Immature natural killer cell (primary cell): ENCODE data around the gene AQP11. TPM values are rescaled to one million over a fixed set of nuclear protein-coding genes. Genes with fewer than 3 reads are reported as not detected.
A peak's percentile ranks its signal among the peaks of the same experiment; 100 is the strongest.
"Not testable (repeated sequence)": the region's sequence is repeated elsewhere in the genome, so short reads cannot be mapped to it uniquely, and the experiment has no call there.

Experiments used
- DNase-seq, 3 donors: peaks; one replicate each; pipeline ENCODE4 v3.0.0; 2022; ENCODE audit warnings: mixed read lengths in 1 of 3
- H3K27ac Mint-ChIP-seq, 6 donors: one replicate each; pipeline ENCODE4 v1.8.0; 2020; ENCODE audit warnings: mixed read lengths in 6 of 6, mild to moderate bottlenecking in 5 of 6, inconsistent platforms in 4 of 6, moderate library complexity in 3 of 6
- H3K27me3 Mint-ChIP-seq, 3 donors: one replicate each; pipeline ENCODE4 v1.8.0; 2020 to 2021; ENCODE audit warnings: low read depth in 3 of 3, mild to moderate bottlenecking in 3 of 3, mixed read lengths in 3 of 3, moderate library complexity in 3 of 3, inconsistent platforms in 1 of 3
- H3K36me3 Mint-ChIP-seq, 3 donors: one replicate each; pipeline ENCODE4 v1.8.0; 2020; ENCODE audit warnings: mixed read lengths in 3 of 3, inconsistent platforms in 2 of 3, mild to moderate bottlenecking in 2 of 3
- H3K4me1 Mint-ChIP-seq, 2 donors: one replicate each; pipeline ENCODE4 v1.8.0; 2020; ENCODE audit warnings: inconsistent platforms in 2 of 2, mild to moderate bottlenecking in 2 of 2, mixed read lengths in 2 of 2, moderate library complexity in 1 of 2
- H3K4me3 Mint-ChIP-seq, 5 donors: one replicate each; pipeline ENCODE4 v1.8.0; 2020; ENCODE audit warnings: mild to moderate bottlenecking in 5 of 5, mixed read lengths in 5 of 5, inconsistent platforms in 3 of 5, moderate library complexity in 3 of 5
- H3K9me3 Mint-ChIP-seq, 6 donors: one replicate each; pipeline ENCODE4 v1.8.0; 2020; ENCODE audit warnings: mild to moderate bottlenecking in 6 of 6, mixed read lengths in 6 of 6, inconsistent platforms in 4 of 6, moderate library complexity in 3 of 6
- polyA plus RNA-seq, 3 donors: library from polyadenylated mRNA; unstranded; fragments of 300-500 nt; fragmentation: Illumina TruSeq; gene quantifications; one replicate each; pipeline ENCODE4 v1.2.3, GENCODE V29; 2021

Gene AQP11
- polyA plus RNA-seq, 3 donors from 2014 or later: 0.58 to 1.1 (median 0.78) TPM

GRCh38 chr11:77611921-77612320 is 22.2 kb downstream of the AQP11 start:
- Mint-ChIP-seq H3K36me3 (peaks cover 12 to 42% (median 17%) of the 10 kb centered on the region in 3 donors), H3K4me1 (no peaks in the 10 kb centered on the region), H3K9me3 (no peaks in the 10 kb centered on the region), H3K27ac (no peak overlapping the region), H3K27me3 (no peaks in the 10 kb centered on the region), H3K4me3 (no peak overlapping the region)
- no peak for DNase-seq

- no peak for DNase-seq
- Mint-ChIP-seq H3K4me3 (no peak overlapping the region), H3K4me1 (no peaks in the 10 kb centered on the region), H3K9me3 (no peaks in the 10 kb centered on the region), H3K27ac (no peak overlapping the region), H3K27me3 (no peaks in the 10 kb centered on the region), H3K36me3 (peaks cover 16 to 40% (median 22%) of the 10 kb centered on the region in 3 donors)
Observed at GRCh38 chr11:77617892-77618291, 28.1 kb downstream of the AQP11 start.

GRCh38 chr11:77619576-77620198 is 29.9 kb downstream of the AQP11 start:
- peak; percentile 6 to 31 (median 13) for DNase-seq
- H3K36me3 Mint-ChIP-seq: peaks cover 16 to 41% (median 29%) of the 10 kb centered on the region in 3 donors
- no peak overlapping the region for H3K27ac Mint-ChIP-seq
- no peak overlapping the region for H3K4me3 Mint-ChIP-seq
- no peaks in the 10 kb centered on the region for H3K4me1 Mint-ChIP-seq
- H3K9me3 Mint-ChIP-seq: no peaks in the 10 kb centered on the region
- peaks cover 0 to 2% (median 0%) of the 10 kb centered on the region in 3 donors for H3K27me3 Mint-ChIP-seq

- no peak overlapping the region for H3K4me3 Mint-ChIP-seq
- no peak overlapping the region for H3K27ac Mint-ChIP-seq
- peaks cover 19 to 25% of the 10 kb centered on the region in 2 donors for H3K4me1 Mint-ChIP-seq
- H3K27me3 Mint-ChIP-seq: peaks cover 0 to 1% (median 0%) of the 10 kb centered on the region in 3 donors
- peaks cover 0 to 6% (median 1%) of the 10 kb centered on the region in 3 donors for H3K36me3 Mint-ChIP-seq
- H3K9me3 Mint-ChIP-seq: no peaks in the 10 kb centered on the region
- DNase-seq: no peak
Observed at GRCh38 chr11:77630157-77630710, 40.5 kb downstream of the AQP11 start.

DNA sequence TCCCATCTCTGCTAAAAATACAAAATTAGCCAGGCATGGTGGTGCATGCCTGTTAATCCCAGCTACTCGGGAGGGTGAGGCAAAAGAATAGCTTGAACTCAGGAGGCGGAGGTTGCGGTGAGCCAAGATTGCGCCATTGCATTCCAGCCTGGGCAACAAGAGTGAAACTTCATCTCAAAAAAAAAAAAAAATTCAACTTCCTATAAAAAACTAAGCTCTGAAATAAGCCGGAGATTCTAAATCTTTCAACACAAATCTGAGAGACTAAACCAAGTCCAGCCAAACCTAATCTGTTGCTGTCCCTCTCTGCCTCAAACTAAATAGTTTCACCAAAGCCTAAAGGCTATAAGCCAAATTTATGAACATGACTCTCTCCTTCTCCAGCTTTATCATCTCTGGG is 44.2 kb downstream of the AQP11 start:
- H3K9me3 Mint-ChIP-seq, H3K27me3 Mint-ChIP-seq, H3K36me3 Mint-ChIP-seq, H3K4me3 Mint-ChIP-seq, DNase-seq: not testable (repeated sequence)
- H3K4me1 Mint-ChIP-seq: peaks cover 44 to 55% of the 10 kb centered on the region in 2 donors
- peak overlapping the region in 1 of 6 donors; percentile 22 for H3K27ac Mint-ChIP-seq

- H3K36me3 Mint-ChIP-seq: peaks cover 0 to 4% (median 3%) of the 10 kb centered on the region in 3 donors
- DNase-seq: no peak
- peaks cover 39 to 41% of the 10 kb centered on the region in 2 donors for H3K4me1 Mint-ChIP-seq
- H3K27ac Mint-ChIP-seq: peak overlapping the region; percentile 31 to 70 (median 56)
- peaks cover 0 to 4% (median 4%) of the 10 kb centered on the region in 3 donors for H3K27me3 Mint-ChIP-seq
- H3K4me3 Mint-ChIP-seq: peak overlapping the region; percentile 97 to 99 (median 97)
- H3K9me3 Mint-ChIP-seq: peaks cover 0 to 4% (median 0%) of the 10 kb centered on the region in 6 donors
Observed at GRCh38 chr11:77636731-77637344, 47.1 kb downstream of the AQP11 start.

GRCh38 chr11:77637345-77638165 is 47.8 kb downstream of the AQP11 start, which contains the start of gene CLNS1A:
TSS of gene CLNS1A (minus strand) at chr11:77637794. CDS start at chr11:77637714, 80 bp downstream.
- H3K36me3 Mint-ChIP-seq: peaks cover 0 to 4% (median 3%) of the 10 kb centered on the region in 3 donors
- peaks cover 0 to 4% (median 0%) of the 10 kb centered on the region in 6 donors for H3K9me3 Mint-ChIP-seq
- peak within 1 kb of the TSS; percentile 53 to 97 (median 95) for H3K27ac Mint-ChIP-seq
- peak; percentile 65 to 78 (median 75) for DNase-seq
- peak within 1 kb of the TSS; percentile 97 to 99 (median 97) for H3K4me3 Mint-ChIP-seq
- peaks cover 0 to 4% (median 4%) of the 10 kb centered on the region in 3 donors for H3K27me3 Mint-ChIP-seq
- peaks cover 37 to 41% of the 10 kb centered on the region in 2 donors for H3K4me1 Mint-ChIP-seq

DNA sequence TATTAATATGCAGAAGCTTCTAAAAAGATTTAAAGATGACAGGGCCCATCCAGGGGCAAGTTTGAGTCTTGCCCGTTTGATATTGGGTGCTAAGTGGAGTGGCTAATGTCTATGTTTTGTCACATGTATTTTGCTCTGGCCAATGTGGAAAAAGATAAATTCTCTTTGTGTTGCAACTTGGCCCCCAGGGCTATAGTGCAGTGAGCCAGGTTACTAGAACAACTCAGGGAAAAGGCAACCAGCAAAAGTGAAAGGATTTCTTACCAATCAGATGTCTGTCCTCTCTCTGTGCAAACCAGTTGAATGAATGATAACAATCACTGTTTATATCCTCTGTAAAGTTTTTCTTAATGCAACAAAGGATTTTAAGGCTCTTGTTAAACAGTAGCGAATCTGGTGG is 52.5 kb downstream of the AQP11 start:
- no peaks in the 10 kb centered on the region for H3K36me3 Mint-ChIP-seq
- H3K27me3 Mint-ChIP-seq: peaks cover 2 to 13% (median 4%) of the 10 kb centered on the region in 3 donors
- H3K27ac Mint-ChIP-seq: no peak overlapping the region
- peaks cover 0 to 4% (median 0%) of the 10 kb centered on the region in 6 donors for H3K9me3 Mint-ChIP-seq
- H3K4me3 Mint-ChIP-seq: no peak overlapping the region
- peaks cover 9 to 10% of the 10 kb centered on the region in 2 donors for H3K4me1 Mint-ChIP-seq
- DNase-seq: no peak

GRCh38 chr11:77644887-77645286 is 55.1 kb downstream of the AQP11 start:
- DNase-seq: no peak
- Mint-ChIP-seq H3K27me3 (peaks cover 2 to 10% (median 4%) of the 10 kb centered on the region in 3 donors), H3K9me3 (peaks cover 0 to 2% (median 0%) of the 10 kb centered on the region in 6 donors), H3K27ac (no peak overlapping the region), H3K36me3 (no peaks in the 10 kb centered on the region), H3K4me1 (no peaks in the 10 kb centered on the region), H3K4me3 (no peak overlapping the region)

DNA sequence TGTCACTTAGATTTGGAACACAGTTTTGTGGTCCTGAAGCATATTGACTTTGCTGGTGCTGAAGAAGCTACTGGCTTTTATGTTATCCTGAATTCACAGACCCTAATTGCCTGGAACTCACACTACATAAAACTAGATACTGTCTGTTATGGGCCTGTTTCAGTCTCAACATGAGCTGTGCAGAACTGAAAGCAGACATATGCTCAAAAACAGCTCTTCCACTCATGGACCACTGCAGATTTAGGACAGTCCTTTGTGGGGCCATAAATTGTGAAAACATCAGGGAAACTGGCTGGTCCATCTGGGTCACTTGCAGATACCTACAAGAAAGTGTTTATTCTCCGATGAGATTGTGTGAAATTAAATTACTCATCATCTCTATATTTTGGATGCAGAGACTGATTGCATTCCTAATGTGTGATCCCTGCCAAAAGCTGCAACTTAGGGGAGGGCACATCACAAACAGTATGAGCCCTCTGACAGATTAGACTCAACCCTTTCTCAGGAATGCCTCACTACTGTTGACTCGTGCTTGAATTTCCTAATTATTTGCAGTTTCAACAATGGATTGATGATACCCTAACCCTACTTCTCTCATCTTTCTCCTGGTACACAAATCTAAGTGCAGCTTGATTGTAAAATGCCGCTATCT is 58.0 kb downstream of the AQP11 start:
- Mint-ChIP-seq H3K4me1 (no peaks in the 10 kb centered on the region), H3K4me3 (no peak overlapping the region), H3K27ac (no peak overlapping the region)

GRCh38 chr11:77650123-77650522 is 60.4 kb downstream of the AQP11 start:
- no peak for DNase-seq
- no peaks in the 10 kb centered on the region for H3K9me3 Mint-ChIP-seq
- H3K36me3 Mint-ChIP-seq: no peaks in the 10 kb centered on the region

More for the DNA sequence above, 58.0 kb downstream of the AQP11 start:
- Mint-ChIP-seq H3K27me3 (peaks cover 2 to 15% (median 4%) of the 10 kb centered on the region in 3 donors), H3K9me3 (no peaks in the 10 kb centered on the region), H3K36me3 (no peaks in the 10 kb centered on the region)
- no peak for DNase-seq

GRCh38 chr11:77654770-77655434 is 65.1 kb downstream of the AQP11 start:
- DNase-seq: no peak
- Mint-ChIP-seq H3K9me3 (no peaks in the 10 kb centered on the region), H3K4me1 (no peaks in the 10 kb centered on the region), H3K36me3 (no peaks in the 10 kb centered on the region), H3K27me3 (peaks cover 0 to 9% (median 2%) of the 10 kb centered on the region in 3 donors), H3K27ac (no peak overlapping the region), H3K4me3 (no peak overlapping the region)

More at GRCh38 chr11:77650123-77650522, 60.4 kb downstream of the AQP11 start:
- no peaks in the 10 kb centered on the region for H3K4me1 Mint-ChIP-seq
- peaks cover 0 to 15% (median 2%) of the 10 kb centered on the region in 3 donors for H3K27me3 Mint-ChIP-seq
- H3K4me3 Mint-ChIP-seq: no peak overlapping the region
- no peak overlapping the region for H3K27ac Mint-ChIP-seq
